Measurements from ENCODE around the gene THOC5. TPM values are rescaled to one million over a fixed set of nuclear protein-coding genes. Genes with fewer than 3 reads are reported as not detected.
"Not testable (repeated sequence)": the region's sequence is repeated elsewhere in the genome, so short reads cannot be mapped to it uniquely, and the experiment has no call there.

The THOC5 gene
- 47.5 TPM for total RNA-seq
- long read RNA-seq, full-length matches to known transcripts: 7 of 95 reads
- long read RNA-seq, partial matches to known transcripts: 4 of 95 reads
- long read RNA-seq, other reads (novel, unspliced or antisense): 84 of 95 reads

- DNase-seq: peak; percentile 97
- ATAC-seq (ENCODE audit: poor library complexity): peak; percentile 99
- intact Hi-C loops (cut with DNase I): no loop called here
These were observed at the start of gene THOC5 for GRCh38 chr22:29553351-29554224. TSS of gene THOC5 (minus strand) at chr22:29553757. CDS start at chr22:29549147, 4,610 bp downstream.

GRCh38 chr22:29598684-29599020 lies 45.1 kb upstream of the THOC5 start:
- ATAC-seq (ENCODE audit: poor library complexity) (no peak), DNase-seq (no peak)
- intact Hi-C loops (cut with DNase I): no loop called here

GRCh38 chr22:29597871-29598683 lies 44.5 kb upstream of the THOC5 start:
- ATAC-seq (ENCODE audit: poor library complexity); intact Hi-C loops (cut with DNase I); DNase-seq: not testable (repeated sequence)

- intact Hi-C loops (cut with DNase I): no loop called here
- ATAC-seq (ENCODE audit: poor library complexity) (no peak), DNase-seq (no peak)
These were observed 42.9 kb upstream of the THOC5 start for GRCh38 chr22:29596408-29596807.

- intact Hi-C loops (cut with DNase I); DNase-seq; ATAC-seq (ENCODE audit: poor library complexity): not testable (repeated sequence)
These were observed 40.9 kb upstream of the THOC5 start for GRCh38 chr22:29594447-29594846.

- DNase-seq (no peak), ATAC-seq (ENCODE audit: poor library complexity) (no peak)
- intact Hi-C loops (cut with DNase I): no loop called here
These were observed 40.4 kb upstream of the THOC5 start for GRCh38 chr22:29593923-29594322.

GRCh38 chr22:29587938-29588699 lies 34.6 kb upstream of the THOC5 start:
- DNase-seq (no peak), ATAC-seq (ENCODE audit: poor library complexity) (no peak)
- intact Hi-C loops (cut with DNase I): no loop called here

- ATAC-seq (ENCODE audit: poor library complexity); DNase-seq; intact Hi-C loops (cut with DNase I): not testable (repeated sequence)
These were observed 32.7 kb upstream of the THOC5 start for GRCh38 chr22:29586193-29586705.

- no peak for DNase-seq
- intact Hi-C loops (cut with DNase I): no loop called here
- ATAC-seq (ENCODE audit: poor library complexity): no peak
These were observed 31.4 kb upstream of the THOC5 start for GRCh38 chr22:29584975-29585374.

- no peak for ATAC-seq (ENCODE audit: poor library complexity)
- intact Hi-C loops (cut with DNase I): no loop called here
- no peak for DNase-seq
These were observed 28.2 kb upstream of the THOC5 start for GRCh38 chr22:29581799-29582198.

- no peak for DNase-seq
- intact Hi-C loops (cut with DNase I): no loop called here
- peak; percentile 30 for ATAC-seq (ENCODE audit: poor library complexity)
These were observed 26.7 kb upstream of the THOC5 start for GRCh38 chr22:29580200-29580810.

GRCh38 chr22:29578462-29579200 lies 25.1 kb upstream of the THOC5 start:
- intact Hi-C loops (cut with DNase I): no loop called here
- no peak for DNase-seq
- no peak for ATAC-seq (ENCODE audit: poor library complexity)

GRCh38 chr22:29574762-29575450 lies 21.3 kb upstream of the THOC5 start:
- intact Hi-C loops (cut with DNase I): no loop called here
- no peak for DNase-seq
- ATAC-seq (ENCODE audit: poor library complexity): no peak

- ATAC-seq (ENCODE audit: poor library complexity) (no peak), DNase-seq (no peak)
- intact Hi-C loops (cut with DNase I): no loop called here
These were observed 17.5 kb upstream of the THOC5 start for GRCh38 chr22:29570912-29571549.

- ATAC-seq (ENCODE audit: poor library complexity): no peak
- no peak for DNase-seq
- intact Hi-C loops (cut with DNase I): no loop called here
These were observed 16.9 kb upstream of the THOC5 start for GRCh38 chr22:29570456-29570855.

GRCh38 chr22:29569011-29569678 lies 15.6 kb upstream of the THOC5 start:
- intact Hi-C loops (cut with DNase I): no loop called here
- ATAC-seq (ENCODE audit: poor library complexity): no peak
- DNase-seq: no peak
